Esophagus (tissue), 2 donors: ENCODE data around the gene FMO1. TPM values are rescaled to one million over a fixed set of nuclear protein-coding genes. Genes with fewer than 3 reads are reported as not detected.
A peak's percentile ranks its signal among the peaks of the same experiment; 100 is the strongest.
"Not testable (repeated sequence)": the region's sequence is repeated elsewhere in the genome, so short reads cannot be mapped to it uniquely, and the experiment has no call there.

ENCODE experiments used
- H3K27ac ChIP-seq, 2 donors: one replicate each; pipeline ENCODE4 v1.5.1; 2013; ENCODE audit warnings: low read depth in 2 of 2, mild to moderate bottlenecking in 2 of 2, inconsistent platforms in 1 of 2, low read length in 1 of 2, moderate library complexity in 1 of 2
- H3K27me3 ChIP-seq, 2 donors: one replicate each; pipeline ENCODE4 v1.6.1; 2013; ENCODE audit warnings: low read length in 2 of 2, control low read depth in 1 of 2, mild to moderate bottlenecking in 1 of 2; ENCODE audit not compliant: insufficient read depth in 2 of 2, control insufficient read depth in 1 of 2
- H3K36me3 ChIP-seq, 2 donors: one replicate each; pipeline ENCODE4 v1.6.1; 2013; ENCODE audit warnings: low read length in 1 of 2; ENCODE audit not compliant: control insufficient read depth in 2 of 2, insufficient read depth in 2 of 2
- H3K4me1 ChIP-seq, 2 donors: one replicate each; pipeline ENCODE4 v1.6.1; 2013; ENCODE audit warnings: low read length in 1 of 2; ENCODE audit not compliant: control insufficient read depth in 2 of 2, insufficient read depth in 2 of 2
- H3K4me3 ChIP-seq, 2 donors: one replicate each; pipeline ENCODE4 v1.5.1; 2013; ENCODE audit warnings: low read length in 2 of 2, mild to moderate bottlenecking in 2 of 2, low read depth in 1 of 2, moderate library complexity in 1 of 2
- H3K9me3 ChIP-seq, 2 donors: one replicate each; pipeline ENCODE4 v1.6.1; 2013; ENCODE audit warnings: mild to moderate bottlenecking in 2 of 2, low read depth in 1 of 2, low read length in 1 of 2, moderate library complexity in 1 of 2; ENCODE audit not compliant: control insufficient read depth in 2 of 2, insufficient read depth in 1 of 2
- WGBS, 2 donors: extraction: QIAGEN DNeasy Blood & Tissue Kit; methylation state at CpG; one replicate each; pipeline ENCODE4 v1.1.7; 2013; 5-methylcytosine and 5-hydroxymethylcytosine counted together
- polyA plus RNA-seq, 2 donors: library from polyadenylated mRNA; stranded (reverse); fragments of 200-250 nt; gene quantifications; one replicate each; pipeline ENCODE4 v1.2.3, GENCODE V29; 2013
- donor health status: healthy with polysubstance abuse.
- donor health status: Bipolar disorder and iron deficiency.

The FMO1 gene
- polyA plus RNA-seq, 2 donors: 1.3 to 1.9 TPM

GRCh38 chr1:171218661-171219060 lies 29.6 kb upstream of the FMO1 start:
- Histone ChIP-seq H3K27ac (no peak overlapping the region), H3K4me3 (no peak overlapping the region), H3K27me3 (no peaks in the 10 kb centered on the region), H3K4me1 (peaks cover 0 to 4% of the 10 kb centered on the region in 2 donors), H3K9me3 (no peaks in the 10 kb centered on the region), H3K36me3 (no peaks in the 10 kb centered on the region)
- 57 to 73% methylated on average over 1 of the region's 1 CpG for WGBS, 2 donors

DNA sequence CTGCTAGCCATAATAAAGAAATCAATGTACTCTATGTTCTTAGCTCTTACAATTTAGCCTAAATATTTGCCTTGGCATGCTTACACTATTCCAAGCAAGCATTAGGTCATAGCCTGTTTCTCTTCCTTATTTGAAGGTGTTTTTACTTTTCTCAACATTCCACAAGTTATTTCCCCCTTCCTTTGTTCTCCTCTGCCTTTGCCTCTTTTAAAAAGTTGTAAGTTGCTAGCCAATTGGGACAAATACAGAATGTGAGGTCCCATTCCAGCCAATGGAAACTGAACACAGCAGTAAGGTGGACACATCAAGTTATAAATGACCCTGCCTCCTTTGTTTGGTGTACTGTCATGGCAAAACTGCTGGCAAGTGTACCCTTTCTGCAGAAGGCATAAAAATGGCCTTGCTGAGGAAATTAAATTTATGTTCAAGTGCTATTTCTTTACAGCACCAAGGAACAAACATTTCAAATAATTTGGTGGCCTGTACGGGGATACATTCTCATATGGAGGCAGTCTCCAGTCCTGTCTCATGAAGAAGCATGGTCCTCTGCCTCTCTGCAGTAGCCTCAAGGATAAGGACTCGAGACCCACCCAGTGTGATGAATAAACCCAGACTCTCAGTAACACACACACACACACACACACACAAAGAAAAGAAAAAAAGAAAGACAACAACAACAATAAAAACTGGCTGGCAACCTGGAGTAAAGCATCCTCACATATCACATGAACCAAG lies 28.8 kb upstream of the FMO1 start:
- peaks cover 0 to 4% of the 10 kb centered on the region in 2 donors for H3K4me1 ChIP-seq
- H3K4me3 ChIP-seq: no peak overlapping the region
- H3K27me3 ChIP-seq: no peaks in the 10 kb centered on the region
- H3K27ac ChIP-seq: no peak overlapping the region
- H3K9me3 ChIP-seq: no peaks in the 10 kb centered on the region
- no peaks in the 10 kb centered on the region for H3K36me3 ChIP-seq
- 73 to 75% methylated on average over 2 of the region's 2 CpGs for WGBS, 2 donors

- Histone ChIP-seq H3K36me3 (no peaks in the 10 kb centered on the region), H3K4me3 (no peak overlapping the region), H3K4me1 (peaks cover 0 to 4% of the 10 kb centered on the region in 2 donors), H3K27ac (no peak overlapping the region), H3K9me3 (no peaks in the 10 kb centered on the region), H3K27me3 (no peaks in the 10 kb centered on the region)
- WGBS, 2 donors: 61 to 82% methylated on average over 2 of the region's 2 CpGs
Measured at GRCh38 chr1:171220081-171220420, 28.2 kb upstream of the FMO1 start.

DNA sequence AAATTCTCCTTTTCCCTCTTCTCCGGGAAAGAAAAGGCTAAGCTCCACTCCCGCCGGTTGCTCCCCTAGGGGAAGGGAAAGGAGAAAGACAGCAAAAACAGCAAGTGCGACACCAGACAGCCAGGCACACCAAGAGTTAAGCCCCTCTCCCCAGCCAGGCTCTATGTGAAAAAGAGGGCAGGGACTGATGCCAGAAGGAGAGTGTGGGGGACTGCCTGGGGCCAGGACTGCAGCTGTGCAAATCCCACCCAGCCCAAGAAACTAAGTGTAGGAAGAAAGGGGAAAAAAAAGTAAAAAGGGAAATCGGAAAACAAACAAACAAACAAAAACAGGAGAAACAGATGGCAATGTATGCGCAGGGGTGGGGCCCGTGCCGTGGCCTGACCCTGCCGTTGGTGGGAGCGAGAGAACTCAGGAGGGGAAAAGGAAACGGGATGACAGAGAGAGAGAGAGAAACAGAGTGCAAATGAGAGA lies 27.7 kb upstream of the FMO1 start:
- H3K4me1 ChIP-seq: peaks cover 0 to 4% of the 10 kb centered on the region in 2 donors
- H3K27me3 ChIP-seq: no peaks in the 10 kb centered on the region
- no peaks in the 10 kb centered on the region for H3K9me3 ChIP-seq
- no peaks in the 10 kb centered on the region for H3K36me3 ChIP-seq
- 64 to 70% methylated on average over 11 of the region's 11 CpGs for WGBS, 2 donors
- H3K27ac ChIP-seq: no peak overlapping the region
- H3K4me3 ChIP-seq: no peak overlapping the region

GRCh38 chr1:171221665-171222591 lies 26.4 kb upstream of the FMO1 start:
- Histone ChIP-seq H3K36me3 (no peaks in the 10 kb centered on the region), H3K27me3 (no peaks in the 10 kb centered on the region), H3K27ac (peak overlapping the region in 1 of 2 donors; percentile 71), H3K9me3 (no peaks in the 10 kb centered on the region), H3K4me1 (peaks cover 0 to 4% of the 10 kb centered on the region in 2 donors), H3K4me3 (no peak overlapping the region)
- 70 to 72% methylated on average over 5 of the region's 5 CpGs for WGBS, 2 donors

DNA sequence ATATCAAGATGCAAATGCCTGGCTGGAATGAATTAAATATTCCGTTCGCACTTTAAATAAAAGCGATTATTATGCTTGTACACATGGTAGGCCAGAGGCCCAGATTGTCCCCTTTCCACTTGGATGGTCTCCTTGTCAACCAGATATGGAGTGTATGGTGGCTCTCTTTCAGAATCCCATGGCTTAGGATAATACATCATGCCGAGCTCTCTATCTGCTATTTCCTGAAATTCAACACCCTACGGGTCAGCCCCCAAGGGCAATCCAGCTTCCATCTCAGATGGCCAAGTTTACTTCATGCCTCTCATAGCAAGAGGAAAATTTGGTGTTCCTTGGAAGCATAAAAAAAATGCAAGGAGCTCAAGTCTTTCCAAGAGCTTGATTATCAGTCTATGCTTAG lies 25.4 kb upstream of the FMO1 start:
- H3K27ac ChIP-seq: no peak overlapping the region
- H3K36me3 ChIP-seq: no peaks in the 10 kb centered on the region
- H3K27me3 ChIP-seq: no peaks in the 10 kb centered on the region
- H3K9me3 ChIP-seq: no peaks in the 10 kb centered on the region
- 58 to 62% methylated on average over 5 of the region's 5 CpGs for WGBS, 2 donors
- H3K4me3 ChIP-seq: no peak overlapping the region
- peaks cover 0 to 4% of the 10 kb centered on the region in 2 donors for H3K4me1 ChIP-seq

- H3K4me1 ChIP-seq, H3K9me3 ChIP-seq, H3K27me3 ChIP-seq, H3K36me3 ChIP-seq, H3K4me3 ChIP-seq: not testable (repeated sequence)
- peak overlapping the region; percentile 35 to 81 for H3K27ac ChIP-seq
- 60 to 74% methylated on average over 4 of the region's 4 CpGs for WGBS, 2 donors
Measured at GRCh38 chr1:171224257-171224656, 24.0 kb upstream of the FMO1 start.

- Histone ChIP-seq H3K4me3 (no peak overlapping the region), H3K4me1 (peaks cover 0 to 2% of the 10 kb centered on the region in 2 donors), H3K36me3 (no peaks in the 10 kb centered on the region), H3K9me3 (no peaks in the 10 kb centered on the region), H3K27me3 (no peaks in the 10 kb centered on the region), H3K27ac (no peak overlapping the region)
- 68 to 72% methylated on average over 1 of the region's 1 CpG for WGBS, 2 donors
Measured at GRCh38 chr1:171226747-171227370, 21.4 kb upstream of the FMO1 start.

- H3K27me3 ChIP-seq: no peaks in the 10 kb centered on the region
- no peaks in the 10 kb centered on the region for H3K36me3 ChIP-seq
- H3K4me3 ChIP-seq: no peak overlapping the region
- H3K9me3 ChIP-seq: no peaks in the 10 kb centered on the region
- H3K4me1 ChIP-seq: no peaks in the 10 kb centered on the region
- no peak overlapping the region for H3K27ac ChIP-seq
Measured at GRCh38 chr1:171231326-171231725, 17.0 kb upstream of the FMO1 start.
